Posterior vena cava (tissue), 2 donors: ENCODE measurements around the gene AFDN. TPM values are rescaled to one million over a fixed set of nuclear protein-coding genes. Genes with fewer than 3 reads are reported as not detected.

Experiments used
- DNase-seq: peaks from one replicate; pipeline ENCODE4 v3.0.0-alpha.2; 2020; ENCODE audit warnings: low spot score
- intact Hi-C, 2 donors: fragments of 100-400 bp; cut with DNase I; formaldehyde crosslinking; loops; one replicate each; pipeline versions ENCODE4 v1.14.1 to v1.14.2; 2022 to 2023
- total RNA-seq, 2 donors: library from RNA; stranded (reverse); fragmentation: NEBNext Ultra II Directional; extraction: Animal tissue kit (Norgen Biotek cat#: 25700); gene quantifications; one replicate each; pipeline ENCODE4 v1.2.1, GENCODE V29; 2021
- donor health status: DM: yes; HTN: yes; CAD: no.
- donor health status: DM: yes; HTN: yes; CAD: no.

The AFDN gene
- total RNA-seq, 2 donors from 2014 or later, result 49.3 to 68.6 TPM

- intact Hi-C loops, result no loop called here
- no peak for DNase-seq
Measured at GRCh38 chr6:167981916-167982462, 155.3 kb downstream of the AFDN start.

- DNase-seq, result no peak
- intact Hi-C loops, result no loop called here
Measured at GRCh38 chr6:167984144-167984719, 157.5 kb downstream of the AFDN start.

- intact Hi-C loops, result no loop called here
- DNase-seq, result no peak
Measured at GRCh38 chr6:167984876-167985604, 158.3 kb downstream of the AFDN start.

- DNase-seq, result peak; percentile 73
- intact Hi-C loops, result no loop called here
Measured at GRCh38 chr6:167985911-167986595, 159.3 kb downstream of the AFDN start.

- peak; percentile 77 for DNase-seq
- intact Hi-C loops, result no loop called here
Measured at GRCh38 chr6:167987396-167988153, 160.9 kb downstream of the AFDN start.

GRCh38 chr6:167988154-167988495 is 161.4 kb downstream of the AFDN start:
- intact Hi-C loops, result no loop called here
- DNase-seq, result no peak

GRCh38 chr6:167988945-167989841 is 162.5 kb downstream of the AFDN start:
- DNase-seq, result peak; percentile 74
- intact Hi-C loops, result no loop called here

GRCh38 chr6:167990016-167990945 is 163.6 kb downstream of the AFDN start:
- peak; percentile 78 for DNase-seq
- intact Hi-C loops, result no loop called here

GRCh38 chr6:167993169-167993568 is 166.5 kb downstream of the AFDN start:
- DNase-seq, result peak; percentile 75
- intact Hi-C loops, result no loop called here

- DNase-seq, result no peak
- intact Hi-C loops, result no loop called here
Measured at GRCh38 chr6:167993831-167994230, 167.1 kb downstream of the AFDN start.

- intact Hi-C loops, result no loop called here
- peak; percentile 58 for DNase-seq
Measured at GRCh38 chr6:167995302-167995701, 168.6 kb downstream of the AFDN start.

- intact Hi-C loops, result no loop called here
- DNase-seq, result peak; percentile 63
Measured at GRCh38 chr6:167995731-167996151, 169.0 kb downstream of the AFDN start.

GRCh38 chr6:167996424-167997199 is 169.9 kb downstream of the AFDN start:
- DNase-seq, result peak; percentile 81
- intact Hi-C loops, result no loop called here

- no peak for DNase-seq
- intact Hi-C loops, result no loop called here
Measured at GRCh38 chr6:167997642-167998041, 170.9 kb downstream of the AFDN start, which contains the start of gene KIF25. Gene KIF25 (plus strand): TSS chr6:167997671. CDS start chr6:168029586, 31,915 bp downstream.

GRCh38 chr6:167998215-167998614 is 171.5 kb downstream of the AFDN start:
- intact Hi-C loops, result no loop called here
- no peak for DNase-seq

GRCh38 chr6:168000198-168001028 is 173.7 kb downstream of the AFDN start:
- intact Hi-C loops, result no loop called here
- no peak for DNase-seq
